SJSA1 (cell line): ENCODE data around the gene CSHL1. TPM values are rescaled to one million over a fixed set of nuclear protein-coding genes. Genes with fewer than 3 reads are reported as not detected.
"Not testable (repeated sequence)": the region's sequence is repeated elsewhere in the genome, so short reads cannot be mapped to it uniquely, and the experiment has no call there.

ENCODE experiments used
- DNase-seq, 2 experiments: peaks; one replicate each; pipeline ENCODE4 v3.0.0-alpha.2; 2015 to 2020; ENCODE audit warnings: low spot score in 2 of 2, low read depth in 1 of 2
- H3K27ac ChIP-seq: fragments of 250-450 bp; sonication (Bioruptor Pico); 2 replicates; pipeline ENCODE4 v1.5.1; 2020; ENCODE audit warnings: mild to moderate bottlenecking, moderate library complexity
- H3K27me3 ChIP-seq: fragments of 250-450 bp; sonication (Bioruptor Pico); replicated peaks from 2 replicates; pipeline ENCODE4 v1.5.1; 2020; ENCODE audit warnings: mild to moderate bottlenecking, moderate library complexity
- H3K36me3 ChIP-seq: fragments of 250-450 bp; sonication (Bioruptor Pico); 2 replicates; pipeline ENCODE4 v1.5.1; 2020; ENCODE audit warnings: mild to moderate bottlenecking
- H3K4me1 ChIP-seq: fragments of 250-450 bp; sonication (Bioruptor Pico); replicated peaks from 2 replicates; pipeline ENCODE4 v1.6.1; 2021; ENCODE audit warnings: mild to moderate bottlenecking
- H3K4me3 ChIP-seq: fragments of 250-450 bp; sonication (Bioruptor Pico); 2 replicates; pipeline ENCODE4 v1.5.1; 2020; ENCODE audit warnings: mild to moderate bottlenecking
- H3K9me3 ChIP-seq: fragments of 250-450 bp; sonication (Bioruptor Pico); replicated peaks from 2 replicates; pipeline ENCODE4 v1.5.1; 2020; ENCODE audit warnings: mild to moderate bottlenecking
- total RNA-seq: library from RNA; depleted of rRNA; stranded (reverse); fragments of >200 nt; shearing (Covaris generic); gene quantifications from 2 replicates; pipeline ENCODE4 v1.2.3, GENCODE V29; 2014

The CSHL1 gene
- total RNA-seq, 1 experiment from 2014 or later = not detected

DNA sequence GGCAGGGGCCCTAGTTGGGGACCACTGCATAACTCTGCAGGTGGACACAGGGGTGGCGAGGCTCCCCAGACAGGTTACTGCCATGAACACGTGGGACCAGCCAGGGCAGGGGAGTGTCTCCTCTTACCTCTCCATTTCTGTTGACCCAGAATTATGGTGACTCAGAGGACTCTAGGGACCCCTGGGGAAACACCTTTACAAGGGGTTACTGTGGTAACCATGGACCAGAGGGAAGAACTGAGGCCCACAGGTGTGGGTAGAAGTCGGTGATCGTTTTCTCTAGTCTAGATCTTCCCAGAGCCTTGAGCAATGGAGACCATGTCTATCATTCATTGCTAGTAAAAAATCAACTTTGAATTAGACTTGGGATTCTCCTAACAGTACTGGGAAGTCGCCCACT lies 9.7 kb upstream of the CSHL1 start:
- H3K27me3 ChIP-seq, H3K4me1 ChIP-seq, DNase-seq, H3K4me3 ChIP-seq, H3K36me3 ChIP-seq, H3K27ac ChIP-seq, H3K9me3 ChIP-seq: not testable (repeated sequence)

GRCh38 chr17:63920050-63920449 lies 9.0 kb upstream of the CSHL1 start:
- H3K9me3 ChIP-seq, H3K36me3 ChIP-seq, H3K27me3 ChIP-seq, DNase-seq, H3K4me1 ChIP-seq, H3K4me3 ChIP-seq, H3K27ac ChIP-seq: not testable (repeated sequence)

DNA sequence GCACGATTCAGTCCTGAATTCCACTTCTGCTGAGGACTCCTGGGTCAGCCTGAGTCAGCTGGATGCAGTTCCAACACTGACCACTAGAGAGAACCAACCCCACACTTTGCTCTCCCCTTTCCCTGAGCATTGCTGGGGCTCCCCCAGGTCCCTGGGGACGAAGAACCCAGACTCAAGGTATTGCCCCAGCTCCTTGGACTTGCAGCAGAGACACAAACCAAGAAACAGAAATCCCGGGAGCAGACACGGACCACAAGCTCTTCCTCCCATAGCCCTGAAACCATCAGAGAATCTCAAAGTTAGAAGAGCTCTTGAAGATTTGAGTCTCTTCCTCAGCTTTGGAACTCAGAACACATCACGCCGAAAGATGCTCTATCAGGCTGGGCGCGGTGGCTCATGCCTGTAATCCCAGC lies 8.3 kb upstream of the CSHL1 start:
- peak; percentile 54 to 69 for DNase-seq
- peaks cover 5% of the 10 kb centered on the region; the same call in 1 of the 2 replicates for H3K27me3 ChIP-seq
- no peaks in the 10 kb centered on the region for H3K9me3 ChIP-seq
- H3K36me3 ChIP-seq = no peaks in the 10 kb centered on the region
- no peak overlapping the region for H3K4me3 ChIP-seq
- H3K4me1 ChIP-seq = no peaks in the 10 kb centered on the region
- no peak overlapping the region for H3K27ac ChIP-seq

DNA sequence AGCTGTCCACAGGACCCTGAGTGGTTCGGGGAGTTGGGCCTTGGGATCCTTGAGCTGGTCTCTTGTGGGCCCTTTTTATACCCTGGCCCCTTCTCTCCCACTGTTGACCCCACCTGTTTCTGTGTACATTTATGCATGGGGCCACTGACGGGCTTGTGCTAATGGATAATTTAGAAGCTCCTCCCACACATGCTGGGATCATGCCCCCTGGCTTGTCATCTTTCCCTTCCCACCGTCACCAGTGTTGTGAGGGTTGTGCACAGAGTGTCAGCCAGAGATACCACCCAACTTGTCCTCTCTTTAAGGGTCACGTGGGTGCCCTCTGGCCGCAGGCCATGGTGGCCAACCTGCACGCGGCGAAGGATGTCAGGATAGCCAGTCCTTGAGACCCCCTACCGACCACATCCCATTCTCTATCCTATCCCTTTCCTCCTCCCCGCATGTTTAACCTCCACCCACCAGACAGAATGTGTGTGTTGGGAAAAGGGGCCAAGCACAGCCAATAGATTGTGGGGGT lies 7.8 kb upstream of the CSHL1 start, which contains the start of gene GH1:
GH1 (minus strand) TSS at position 51 of the 517 bp plus-strand sequence. CDS start 63 bp downstream, outside the sequence.
- H3K27me3 ChIP-seq, H3K4me3 ChIP-seq, H3K4me1 ChIP-seq, H3K27ac ChIP-seq, H3K9me3 ChIP-seq, DNase-seq, H3K36me3 ChIP-seq: not testable (repeated sequence)

- no peak overlapping the region for H3K4me3 ChIP-seq
- no peaks in the 10 kb centered on the region for H3K36me3 ChIP-seq
- H3K4me1 ChIP-seq = no peaks in the 10 kb centered on the region
- peaks cover 5% of the 10 kb centered on the region; the same call in 1 of the 2 replicates for H3K27me3 ChIP-seq
- no peak for DNase-seq
- no peak overlapping the region for H3K27ac ChIP-seq
- H3K9me3 ChIP-seq = no peaks in the 10 kb centered on the region
Observed at GRCh38 chr17:63918305-63918704, 7.2 kb upstream of the CSHL1 start.

DNA sequence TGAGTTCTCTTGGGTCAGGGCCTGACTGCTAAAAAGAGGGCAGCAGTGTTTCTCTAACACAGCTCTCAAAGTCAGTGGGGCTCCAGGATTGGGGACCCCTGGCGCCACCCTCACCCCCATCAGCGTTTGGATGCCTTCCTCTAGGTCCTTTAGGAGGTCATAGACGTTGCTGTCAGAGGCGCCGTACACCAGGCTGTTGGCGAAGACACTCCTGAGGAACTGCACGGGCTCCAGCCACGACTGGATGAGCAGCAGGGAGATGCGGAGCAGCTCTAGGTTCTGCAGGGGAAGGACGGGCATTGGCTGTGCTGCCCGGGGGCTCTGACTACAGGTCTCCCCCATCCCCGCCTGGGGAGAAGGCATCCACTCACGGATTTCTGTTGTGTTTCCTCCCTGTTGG lies 6.6 kb upstream of the CSHL1 start:
- no peak overlapping the region for H3K27ac ChIP-seq
- H3K4me3 ChIP-seq = no peak overlapping the region
- DNase-seq = no peak
- H3K9me3 ChIP-seq = no peaks in the 10 kb centered on the region
- H3K4me1 ChIP-seq = no peaks in the 10 kb centered on the region
- no peaks in the 10 kb centered on the region for H3K36me3 ChIP-seq
- peaks cover 5% of the 10 kb centered on the region; the same call in 1 of the 2 replicates for H3K27me3 ChIP-seq

GRCh38 chr17:63917206-63917605 lies 6.1 kb upstream of the CSHL1 start:
- not testable (repeated sequence) for H3K27me3 ChIP-seq, H3K27ac ChIP-seq, H3K36me3 ChIP-seq, H3K9me3 ChIP-seq, DNase-seq, H3K4me1 ChIP-seq, H3K4me3 ChIP-seq

DNA sequence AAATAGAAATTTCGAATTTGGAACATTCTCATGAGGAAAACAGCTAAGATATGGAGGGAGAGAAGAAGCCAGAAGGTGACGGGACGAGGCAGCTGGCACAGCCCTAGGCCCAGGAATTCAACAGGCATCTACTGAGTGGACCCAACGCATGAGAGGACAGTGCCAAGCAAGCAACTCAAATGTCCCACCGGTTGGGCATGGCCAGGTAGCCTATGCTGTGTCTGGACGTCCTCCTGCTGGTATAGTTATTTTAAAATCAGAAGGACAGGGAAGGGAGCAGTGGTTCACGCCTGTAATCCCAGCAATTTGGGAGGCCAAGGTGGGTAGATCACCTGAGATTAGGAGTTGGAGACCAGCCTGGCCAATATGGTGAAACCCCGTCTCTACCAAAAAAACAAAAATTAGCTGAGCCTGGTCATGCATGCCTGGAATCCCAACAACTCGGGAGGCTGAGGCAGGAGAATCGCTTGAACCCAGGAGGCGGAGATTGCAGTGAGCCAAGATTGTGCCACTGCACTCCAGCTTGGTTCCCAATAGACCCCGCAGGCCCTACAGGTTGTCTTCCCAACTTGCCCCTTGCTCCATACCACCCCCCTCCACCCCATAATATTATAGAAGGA lies 5.6 kb upstream of the CSHL1 start:
- Histone ChIP-seq H3K27me3 (peaks cover 5% of the 10 kb centered on the region; the same call in 1 of the 2 replicates), H3K4me3 (no peak overlapping the region), H3K9me3 (no peaks in the 10 kb centered on the region), H3K36me3 (no peaks in the 10 kb centered on the region), H3K4me1 (no peaks in the 10 kb centered on the region), H3K27ac (no peak overlapping the region)
- no peak for DNase-seq

- not testable (repeated sequence) for H3K27ac ChIP-seq, H3K9me3 ChIP-seq, H3K27me3 ChIP-seq, H3K36me3 ChIP-seq, DNase-seq, H3K4me1 ChIP-seq, H3K4me3 ChIP-seq
Observed at GRCh38 chr17:63915753-63916152, 4.7 kb upstream of the CSHL1 start.

- Histone ChIP-seq H3K9me3 (no peaks in the 10 kb centered on the region), H3K4me1 (no peaks in the 10 kb centered on the region), H3K4me3 (no peak overlapping the region), H3K36me3 (no peaks in the 10 kb centered on the region), H3K27ac (no peak overlapping the region), H3K27me3 (peaks cover 5% of the 10 kb centered on the region; the same call in 1 of the 2 replicates)
- DNase-seq = no peak
Observed at GRCh38 chr17:63914471-63914870, 3.4 kb upstream of the CSHL1 start.

DNA sequence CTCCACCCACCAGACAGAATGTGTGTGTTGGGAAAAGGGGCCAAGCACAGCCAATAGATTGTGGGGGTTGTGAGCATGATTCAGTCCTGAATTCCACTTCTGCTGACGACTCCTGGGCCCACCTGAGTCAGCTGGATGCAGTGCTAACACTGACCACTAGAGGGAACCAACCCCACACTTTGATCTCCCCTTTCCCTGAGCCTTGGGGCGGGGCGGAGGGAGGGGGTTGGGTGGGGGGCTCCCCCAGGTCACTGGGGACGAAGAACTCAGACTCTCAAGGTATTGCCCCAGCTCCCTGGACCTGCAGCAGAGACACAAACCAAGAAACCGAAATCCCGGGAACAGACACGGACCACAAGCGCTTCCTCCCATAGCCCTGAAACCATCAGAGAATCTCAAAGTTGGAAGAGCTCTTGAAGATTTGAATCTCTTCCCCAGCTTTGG lies 621 bp upstream of the CSHL1 start:
- H3K4me3 ChIP-seq = no peak overlapping the region
- H3K36me3 ChIP-seq = no peaks in the 10 kb centered on the region
- peaks cover 12% of the 10 kb centered on the region for H3K27me3 ChIP-seq
- H3K4me1 ChIP-seq = no peaks in the 10 kb centered on the region
- no peak for DNase-seq
- no peaks in the 10 kb centered on the region for H3K9me3 ChIP-seq
- H3K27ac ChIP-seq = no peak overlapping the region

DNA sequence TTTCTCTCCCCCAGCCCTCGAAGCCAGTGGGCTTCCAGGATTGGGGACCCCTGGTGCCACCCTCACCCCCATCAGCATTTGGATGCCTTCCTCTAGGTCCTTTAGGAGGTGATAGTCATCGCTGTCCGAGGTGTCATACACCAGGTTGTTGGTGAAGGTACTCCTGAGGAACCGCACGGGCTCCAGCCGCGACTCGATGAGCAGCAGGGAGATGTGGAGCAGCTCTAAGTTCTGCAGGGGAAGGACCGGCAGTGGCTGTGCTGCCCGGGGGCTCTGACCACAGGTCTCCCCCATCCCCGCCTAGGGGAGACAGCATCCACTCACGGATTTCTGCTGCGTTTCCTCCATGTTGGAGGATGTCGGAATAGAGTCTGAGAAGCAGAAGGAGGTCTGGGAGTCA lies 962 bp downstream of the CSHL1 start:
- H3K27ac ChIP-seq = no peak overlapping the region
- no peaks in the 10 kb centered on the region for H3K36me3 ChIP-seq
- H3K4me1 ChIP-seq = no peaks in the 10 kb centered on the region
- no peak for DNase-seq
- H3K27me3 ChIP-seq = peaks cover 7% of the 10 kb centered on the region
- no peak overlapping the region for H3K4me3 ChIP-seq
- no peaks in the 10 kb centered on the region for H3K9me3 ChIP-seq

DNA sequence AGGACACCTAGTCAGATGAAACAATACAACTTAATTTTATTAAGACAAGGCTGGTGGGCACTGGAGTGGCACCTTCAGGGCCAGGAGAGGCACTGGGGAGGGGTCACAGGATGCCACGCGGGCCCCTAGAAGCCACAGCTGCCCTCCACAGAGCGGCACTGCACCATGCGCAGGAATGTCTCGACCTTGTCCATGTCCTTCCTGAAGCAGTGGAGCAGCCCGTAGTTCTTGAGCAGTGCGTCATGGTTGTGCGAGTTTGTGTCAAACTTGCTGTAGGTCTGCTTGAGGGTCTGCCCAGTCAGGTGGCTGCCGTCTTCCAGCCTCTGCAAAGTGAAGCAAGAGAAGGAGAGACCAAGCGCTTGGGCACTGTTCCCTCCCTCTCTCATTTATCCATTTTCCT lies 1.5 kb downstream of the CSHL1 start:
- not testable (repeated sequence) for H3K36me3 ChIP-seq, H3K27me3 ChIP-seq, H3K9me3 ChIP-seq, H3K4me3 ChIP-seq, H3K4me1 ChIP-seq, DNase-seq, H3K27ac ChIP-seq

DNA sequence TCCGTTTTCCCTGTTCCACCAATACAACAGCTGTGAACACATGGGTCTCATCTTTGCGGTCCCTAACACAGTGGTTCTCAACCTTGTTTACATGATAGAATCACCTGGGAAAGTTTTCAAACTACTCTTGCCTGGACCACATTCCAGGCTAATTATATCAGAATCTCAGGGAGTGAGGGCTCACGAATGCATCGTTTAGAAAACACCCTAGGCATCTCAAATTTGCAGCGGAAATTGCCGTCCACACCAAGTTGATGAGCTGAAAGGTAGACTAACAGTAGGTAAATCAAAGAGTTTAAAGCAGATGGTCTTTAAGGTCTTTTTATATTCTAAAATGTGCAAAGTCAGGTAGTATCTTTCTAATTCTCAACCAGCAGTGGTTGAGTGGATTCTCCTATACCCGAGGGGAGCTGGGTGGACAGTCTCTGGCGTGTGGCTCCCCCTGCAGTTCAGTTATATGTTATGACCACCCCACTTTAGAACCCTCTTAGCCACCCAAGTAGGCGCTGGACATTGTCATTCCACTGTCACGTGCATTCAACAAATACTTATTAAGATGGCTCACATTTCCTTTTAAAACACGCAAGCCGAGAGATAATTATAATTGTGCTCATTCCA lies 3.8 kb downstream of the CSHL1 start:
- not testable (repeated sequence) for H3K4me1 ChIP-seq, H3K4me3 ChIP-seq, H3K27me3 ChIP-seq, DNase-seq, H3K27ac ChIP-seq, H3K36me3 ChIP-seq, H3K9me3 ChIP-seq
